ENCODE results near the gene TAGLN2.

The TAGLN2 gene

GRCh38 chr1:159869173-159869572, 56.1 kb downstream of the TAGLN2 start:
- DNase-seq, result peak; percentile 64

- no peak for DNase-seq
Observed at GRCh38 chr1:159868766-159869165, 56.5 kb downstream of the TAGLN2 start.
